ENCODE data around the gene SCN4A.

- no peak for TF ChIP-seq CTCF (IDR thresholded peaks at IDR 0.05)
- no peak for TF ChIP-seq POLR2A (IDR thresholded peaks at IDR 0.05)
Measured at GRCh38 chr17:63926164-63926563, 46.6 kb downstream of the SCN4A start.
